ENCODE measurements around the gene TOE1. TPM values are rescaled to one million over a fixed set of nuclear protein-coding genes. Genes with fewer than 3 reads are reported as not detected.

The TOE1 gene
- total RNA-seq, 4 donors from 2014 or later: 2.9 to 9.4 (median 5.3) TPM

- TF ChIP-seq POLR2A (IDR thresholded peaks at IDR 0.05) (no peak), CTCF (IDR thresholded peaks at IDR 0.05 in 4 of 5, conservative IDR thresholded peaks at IDR 0.05 in 1 of 5) (no peak)
- Histone ChIP-seq H3K4me3 (no peak overlapping the region), H3K9me3 (no peaks in the 10 kb centered on the region), H3K27ac (no peak overlapping the region), H3K4me1 (no peaks in the 10 kb centered on the region), H3K27me3 (no peaks in the 10 kb centered on the region), H3K36me3 (no peaks in the 10 kb centered on the region)
- no peak for ATAC-seq
- intact Hi-C loops (cut with DNase I; ENCODE audit: low total_unique reads): no loop called here
- DNase-seq: no peak
- in situ Hi-C loops (cut with MboI; ENCODE audit: low sequenced_read_pairs in 4 of 4): no loop called here
These were observed 25.7 kb upstream of the TOE1 start for GRCh38 chr1:45314266-45314665.

GRCh38 chr1:45317166-45317565 is 22.8 kb upstream of the TOE1 start:
- intact Hi-C loops (cut with DNase I; ENCODE audit: low total_unique reads): no loop called here
- Histone ChIP-seq H3K4me1 (no peaks in the 10 kb centered on the region), H3K27me3 (no peaks in the 10 kb centered on the region), H3K4me3 (no peak overlapping the region), H3K36me3 (no peaks in the 10 kb centered on the region), H3K27ac (no peak overlapping the region), H3K9me3 (no peaks in the 10 kb centered on the region)
- no peak for ATAC-seq
- TF ChIP-seq POLR2A (IDR thresholded peaks at IDR 0.05) (no peak), CTCF (IDR thresholded peaks at IDR 0.05 in 4 of 5, conservative IDR thresholded peaks at IDR 0.05 in 1 of 5) (no peak)
- DNase-seq: no peak
- in situ Hi-C loops (cut with MboI; ENCODE audit: low sequenced_read_pairs in 4 of 4): no loop called here

GRCh38 chr1:45319761-45320160 is 20.2 kb upstream of the TOE1 start:
- Histone ChIP-seq H3K36me3 (no peaks in the 10 kb centered on the region), H3K9me3 (no peaks in the 10 kb centered on the region), H3K4me3 (no peak overlapping the region), H3K4me1 (no peaks in the 10 kb centered on the region), H3K27me3 (no peaks in the 10 kb centered on the region), H3K27ac (no peak overlapping the region)
- intact Hi-C loops (cut with DNase I; ENCODE audit: low total_unique reads): no loop called here
- ATAC-seq: no peak
- in situ Hi-C loops (cut with MboI; ENCODE audit: low sequenced_read_pairs in 4 of 4): no loop called here
- no peak for DNase-seq
- TF ChIP-seq POLR2A (IDR thresholded peaks at IDR 0.05) (no peak), CTCF (IDR thresholded peaks at IDR 0.05 in 4 of 5, conservative IDR thresholded peaks at IDR 0.05 in 1 of 5) (no peak)

GRCh38 chr1:45321444-45321843 is 18.5 kb upstream of the TOE1 start:
- H3K27ac ChIP-seq: no peak overlapping the region
- in situ Hi-C loops (cut with MboI; ENCODE audit: low sequenced_read_pairs in 4 of 4) (no loop called here), intact Hi-C loops (cut with DNase I; ENCODE audit: low total_unique reads) (no loop called here)
- H3K9me3 ChIP-seq: no peaks in the 10 kb centered on the region
- H3K27me3 ChIP-seq: no peaks in the 10 kb centered on the region
- TF ChIP-seq CTCF (IDR thresholded peaks at IDR 0.05 in 4 of 5, conservative IDR thresholded peaks at IDR 0.05 in 1 of 5) (no peak), POLR2A (IDR thresholded peaks at IDR 0.05) (no peak)
- H3K4me3 ChIP-seq: no peak overlapping the region
- peaks cover 0 to 4% of the 10 kb centered on the region in 2 donors for H3K4me1 ChIP-seq
- no peaks in the 10 kb centered on the region for H3K36me3 ChIP-seq
- DNase-seq (no peak), ATAC-seq (no peak)

GRCh38 chr1:45322486-45323040 is 17.4 kb upstream of the TOE1 start:
- in situ Hi-C loops (cut with MboI; ENCODE audit: low sequenced_read_pairs in 4 of 4): no loop called here

More at GRCh38 chr1:45322486-45323040, 17.4 kb upstream of the TOE1 start:
- H3K4me3 ChIP-seq: no peak overlapping the region
- H3K4me1 ChIP-seq: peaks cover 5 to 14% of the 10 kb centered on the region in 2 donors
- ATAC-seq: no peak
- intact Hi-C loops (cut with DNase I; ENCODE audit: low total_unique reads): no loop called here
- DNase-seq: no peak
- no peaks in the 10 kb centered on the region for H3K9me3 ChIP-seq
- no peak overlapping the region for H3K27ac ChIP-seq
- TF ChIP-seq CTCF (IDR thresholded peaks at IDR 0.05 in 4 of 5, conservative IDR thresholded peaks at IDR 0.05 in 1 of 5) (no peak), POLR2A (IDR thresholded peaks at IDR 0.05) (no peak)
- H3K27me3 ChIP-seq: no peaks in the 10 kb centered on the region
- no peaks in the 10 kb centered on the region for H3K36me3 ChIP-seq

Measured in gastrocnemius medialis (tissue), 4 donors.